Trophoblast cell (in vitro differentiated cells and primary cell): ENCODE data around the gene KCNQ1.

ENCODE experiments used
- DNase-seq, 2 donors: peaks; one replicate each; pipeline ENCODE4 v3.0.0-alpha.2; 2016
- H2AFZ ChIP-seq: 2 replicates; pipeline ENCODE4 v1.6.1; 2013; ENCODE audit warnings: low read length, moderate library complexity, mild to moderate bottlenecking; ENCODE audit not compliant: insufficient read depth, poor library complexity
- H2AK5ac ChIP-seq: 2 replicates; pipeline ENCODE4 v1.6.1; 2013; ENCODE audit warnings: mild to moderate bottlenecking, low read length
- H2BK120ac ChIP-seq: 2 replicates; pipeline ENCODE4 v1.6.1; 2013; ENCODE audit warnings: low read length, mild to moderate bottlenecking, moderate library complexity; ENCODE audit not compliant: insufficient read depth, poor library complexity
- H2BK12ac ChIP-seq: 2 replicates; pipeline ENCODE4 v1.6.1; 2013; ENCODE audit warnings: mild to moderate bottlenecking, low read length, moderate library complexity
- H2BK5ac ChIP-seq: 2 replicates; pipeline ENCODE4 v1.6.1; 2013; ENCODE audit warnings: low read length, low read depth, moderate library complexity, mild to moderate bottlenecking; ENCODE audit not compliant: poor library complexity
- H3K14ac ChIP-seq: 2 replicates; pipeline ENCODE4 v1.6.1; 2013; ENCODE audit warnings: mild to moderate bottlenecking, low read length
- H3K18ac ChIP-seq: 2 replicates; pipeline ENCODE4 v1.6.1; 2013; ENCODE audit warnings: mild to moderate bottlenecking, low read length
- H3K23ac ChIP-seq: 2 replicates; pipeline ENCODE4 v1.6.1; 2013; ENCODE audit warnings: low read length
- H3K27ac ChIP-seq: 2 replicates; pipeline ENCODE4 v1.5.1; 2013; ENCODE audit warnings: low read depth, mild to moderate bottlenecking, inconsistent platforms, low read length, moderate library complexity
- H3K27me3 ChIP-seq: 2 replicates; pipeline ENCODE4 v1.6.1; 2013; ENCODE audit warnings: inconsistent platforms, mild to moderate bottlenecking, low read length, moderate library complexity; ENCODE audit not compliant: insufficient read depth
- H3K36me3 ChIP-seq, 2 experiments: 1 replicate in 1 of 2; 2 replicates in 1 of 2; pipeline ENCODE4 v1.6.1; 2013; ENCODE audit warnings: low read length in 2 of 2, mild to moderate bottlenecking in 2 of 2, moderate library complexity in 1 of 2; ENCODE audit not compliant: insufficient read depth in 2 of 2, control insufficient read depth in 1 of 2
- H3K4ac ChIP-seq: 2 replicates; pipeline ENCODE4 v1.6.1; 2013; ENCODE audit warnings: low read depth, mild to moderate bottlenecking, low read length, moderate library complexity
- H3K4me1 ChIP-seq, 2 experiments: 1 replicate in 1 of 2; 2 replicates in 1 of 2; pipeline ENCODE4 v1.6.1; 2013; ENCODE audit warnings: low read length in 2 of 2, mild to moderate bottlenecking in 2 of 2, moderate library complexity in 1 of 2; ENCODE audit not compliant: insufficient read depth in 2 of 2, control insufficient read depth in 1 of 2
- H3K4me2 ChIP-seq: 2 replicates; pipeline ENCODE4 v1.6.1; 2013; ENCODE audit warnings: inconsistent platforms, mild to moderate bottlenecking, low read length, moderate library complexity
- H3K4me3 ChIP-seq: 2 replicates; pipeline ENCODE4 v1.5.1; 2013; ENCODE audit warnings: mild to moderate bottlenecking, low read depth, low read length, inconsistent platforms
- H3K79me1 ChIP-seq: one replicate; pipeline ENCODE4 v1.6.1; 2013; ENCODE audit warnings: low read length
- H3K79me2 ChIP-seq: 2 replicates; pipeline ENCODE4 v1.6.1; 2013; ENCODE audit warnings: low read length, mild to moderate bottlenecking; ENCODE audit not compliant: control insufficient read depth, insufficient read depth, poor library complexity
- H3K9ac ChIP-seq: 2 replicates; pipeline ENCODE4 v1.6.1; 2013; ENCODE audit warnings: mild to moderate bottlenecking, low read length
- H3K9me3 ChIP-seq: 2 replicates; pipeline ENCODE4 v1.6.1; 2013; ENCODE audit warnings: low read depth, mild to moderate bottlenecking, control low read depth, inconsistent platforms, low read length; ENCODE audit not compliant: insufficient read depth
- H4K12ac ChIP-seq: 2 replicates; pipeline ENCODE4 v1.6.1; 2013; ENCODE audit warnings: low read depth, mild to moderate bottlenecking, low read length, moderate library complexity
- H4K8ac ChIP-seq: 2 replicates; pipeline ENCODE4 v1.6.1; 2013; ENCODE audit warnings: low read depth, mild to moderate bottlenecking, low read length, moderate library complexity
- H4K91ac ChIP-seq: one replicate; pipeline ENCODE4 v1.6.1; 2013; ENCODE audit warnings: low read depth, mild to moderate bottlenecking, low read length, moderate library complexity
- WGBS: extraction: QIAGEN DNeasy Blood & Tissue Kit; methylation state at CpG from one replicate; pipeline ENCODE4 v1.1.7; 2013; ENCODE audit warnings: missing lambda C conversion rate; ENCODE audit not compliant: insufficient read length, insufficient coverage; ENCODE audit errors: extremely low coverage; 5-methylcytosine and 5-hydroxymethylcytosine counted together

Gene KCNQ1

GRCh38 chr11:2588809-2589537 lies 144.2 kb downstream of the KCNQ1 start:
- DNase-seq, result no peak
- Histone ChIP-seq H2BK12ac (no peak overlapping the region), H4K12ac (no peak overlapping the region), H4K91ac (no peak overlapping the region), H3K27me3 (no peaks in the 10 kb centered on the region), H2BK120ac (no peak overlapping the region), H3K79me1 (no peaks in the 10 kb centered on the region), H3K9ac (no peak overlapping the region), H3K14ac (no peak overlapping the region), H3K4me3 (no peak overlapping the region), H3K4me2 (no peak overlapping the region), H3K9me3 (peaks cover 15% of the 10 kb centered on the region), H3K23ac (no peak overlapping the region), H2AFZ (no peak overlapping the region), H4K8ac (no peak overlapping the region), H3K36me3 (no peaks in the 10 kb centered on the region), H3K27ac (no peak overlapping the region), H3K79me2 (no peaks in the 10 kb centered on the region), H3K4me1 (peaks cover 0 to 7% of the 10 kb centered on the region in 2 experiments), H3K18ac (no peak overlapping the region), H2AK5ac (no peak overlapping the region), H2BK5ac (no peak overlapping the region), H3K4ac (no peak overlapping the region)
- WGBS, result no CpG with 5 or more reads among the region's 29 CpGs

- Histone ChIP-seq H4K91ac (no peak overlapping the region), H3K4ac (no peak overlapping the region), H3K4me2 (no peak overlapping the region), H2BK5ac (no peak overlapping the region), H3K23ac (no peak overlapping the region), H2AFZ (no peak overlapping the region), H2BK120ac (no peak overlapping the region), H2AK5ac (no peak overlapping the region), H2BK12ac (no peak overlapping the region), H3K27ac (no peak overlapping the region), H3K4me1 (peaks cover 0 to 7% of the 10 kb centered on the region in 2 experiments), H3K36me3 (no peaks in the 10 kb centered on the region), H3K27me3 (no peaks in the 10 kb centered on the region), H3K14ac (no peak overlapping the region), H3K79me2 (no peaks in the 10 kb centered on the region), H3K79me1 (no peaks in the 10 kb centered on the region), H3K4me3 (no peak overlapping the region), H3K18ac (no peak overlapping the region), H4K12ac (no peak overlapping the region), H3K9me3 (peaks cover 14% of the 10 kb centered on the region), H4K8ac (no peak overlapping the region), H3K9ac (no peak overlapping the region)
- WGBS, result no CpG with 5 or more reads among the region's 12 CpGs
- DNase-seq, result no peak
These were observed 144.7 kb downstream of the KCNQ1 start for GRCh38 chr11:2589538-2589934.

GRCh38 chr11:2590131-2590964 lies 145.5 kb downstream of the KCNQ1 start:
- Histone ChIP-seq H3K27me3 (no peaks in the 10 kb centered on the region), H3K14ac (no peak overlapping the region), H2BK5ac (no peak overlapping the region), H3K4me3 (no peak overlapping the region), H2AK5ac (no peak overlapping the region), H4K12ac (no peak overlapping the region), H3K79me1 (no peaks in the 10 kb centered on the region), H3K4me1 (peaks cover 0 to 7% of the 10 kb centered on the region in 2 experiments), H3K27ac (no peak overlapping the region), H3K18ac (no peak overlapping the region), H3K79me2 (no peaks in the 10 kb centered on the region), H3K36me3 (no peaks in the 10 kb centered on the region), H4K8ac (no peak overlapping the region), H4K91ac (no peak overlapping the region), H3K4me2 (no peak overlapping the region), H2BK12ac (no peak overlapping the region), H3K9me3 (peaks cover 10% of the 10 kb centered on the region), H3K9ac (no peak overlapping the region), H3K23ac (no peak overlapping the region), H2AFZ (no peak overlapping the region), H3K4ac (no peak overlapping the region), H2BK120ac (no peak overlapping the region)
- WGBS, result no CpG with 5 or more reads among the region's 13 CpGs
- DNase-seq, result no peak

- no peak overlapping the region for H4K8ac ChIP-seq
- no peak overlapping the region for H3K9ac ChIP-seq
- H3K79me1 ChIP-seq, result no peaks in the 10 kb centered on the region
- no peak overlapping the region for H3K4me2 ChIP-seq
- no peak overlapping the region for H4K12ac ChIP-seq
- H2AFZ ChIP-seq, result no peak overlapping the region
- DNase-seq, result no peak
- H2BK12ac ChIP-seq, result no peak overlapping the region
- H3K36me3 ChIP-seq, result no peaks in the 10 kb centered on the region
- no peaks in the 10 kb centered on the region for H3K27me3 ChIP-seq
- no peak overlapping the region for H2BK120ac ChIP-seq
- peaks cover 10% of the 10 kb centered on the region for H3K9me3 ChIP-seq
- H3K14ac ChIP-seq, result no peak overlapping the region
- H3K23ac ChIP-seq, result no peak overlapping the region
- H3K4me3 ChIP-seq, result no peak overlapping the region
- no CpG with 5 or more reads among the region's 28 CpGs for WGBS
- no peak overlapping the region for H3K18ac ChIP-seq
- no peaks in the 10 kb centered on the region for H3K79me2 ChIP-seq
- no peak overlapping the region for H2BK5ac ChIP-seq
- no peak overlapping the region for H3K4ac ChIP-seq
- peaks cover 0 to 7% of the 10 kb centered on the region in 2 experiments for H3K4me1 ChIP-seq
- H3K27ac ChIP-seq, result no peak overlapping the region
- no peak overlapping the region for H2AK5ac ChIP-seq
- no peak overlapping the region for H4K91ac ChIP-seq
These were observed 146.4 kb downstream of the KCNQ1 start for GRCh38 chr11:2590965-2591754.
